ENCODE data around the gene PRRX2. TPM values are rescaled to one million over a fixed set of nuclear protein-coding genes. Genes with fewer than 3 reads are reported as not detected.
A peak's percentile ranks its signal among the peaks of the same experiment; 100 is the strongest.

PRRX2 gene
- total RNA-seq, 1 donor from 2014 or later = 112 TPM

- intact Hi-C loops (cut with DNase I) = loop anchor here (1.0 kb wide), 2 partner anchors 46 to 95 kb away; partner anchors contain the start of gene ASB6
- Histone ChIP-seq H3K27me3 (no peaks in the 10 kb centered on the region), H3K36me3 (no peaks in the 10 kb centered on the region), H3K27ac (peak overlapping the region; percentile 47 to 68), H3K4me3 (peak overlapping the region; percentile 49 to 82), H3K9me3 (no peaks in the 10 kb centered on the region), H3K4me1 (no peaks in the 10 kb centered on the region)
- peak; percentile 95 to 97 (median 97) for TF ChIP-seq CTCF (IDR thresholded peaks at IDR 0.05)
- DNase-seq (ENCODE audit: low spot score in 2 of 2) = peak in 1 of 2 donors; percentile 92
Measured at GRCh38 chr9:129737479-129738274, 72.2 kb downstream of the PRRX2 start.

- no peaks in the 10 kb centered on the region for H3K9me3 ChIP-seq
- H3K4me1 ChIP-seq = no peaks in the 10 kb centered on the region
- H3K27me3 ChIP-seq = no peaks in the 10 kb centered on the region
- no peak overlapping the region for H3K4me3 ChIP-seq
- intact Hi-C loops (cut with DNase I) = no loop called here
- no peak for TF ChIP-seq CTCF (IDR thresholded peaks at IDR 0.05)
- H3K36me3 ChIP-seq = no peaks in the 10 kb centered on the region
- H3K27ac ChIP-seq = no peak overlapping the region
- no peak for DNase-seq (ENCODE audit: low spot score in 2 of 2)
Measured at GRCh38 chr9:129739432-129739831, 74.0 kb downstream of the PRRX2 start.

- Histone ChIP-seq H3K9me3 (no peaks in the 10 kb centered on the region), H3K36me3 (no peaks in the 10 kb centered on the region), H3K4me3 (no peak overlapping the region), H3K27me3 (no peaks in the 10 kb centered on the region), H3K4me1 (no peaks in the 10 kb centered on the region), H3K27ac (no peak overlapping the region)
- no peak for DNase-seq (ENCODE audit: low spot score in 2 of 2)
- no peak for TF ChIP-seq CTCF (IDR thresholded peaks at IDR 0.05)
- intact Hi-C loops (cut with DNase I) = no loop called here
Measured at GRCh38 chr9:129740174-129740573, 74.7 kb downstream of the PRRX2 start.

GRCh38 chr9:129740666-129741464 lies 75.4 kb downstream of the PRRX2 start:
- no peak for TF ChIP-seq CTCF (IDR thresholded peaks at IDR 0.05)
- Histone ChIP-seq H3K36me3 (no peaks in the 10 kb centered on the region), H3K4me3 (no peak overlapping the region), H3K27me3 (no peaks in the 10 kb centered on the region), H3K9me3 (no peaks in the 10 kb centered on the region), H3K27ac (no peak overlapping the region), H3K4me1 (no peaks in the 10 kb centered on the region)
- DNase-seq (ENCODE audit: low spot score in 2 of 2) = no peak
- intact Hi-C loops (cut with DNase I) = no loop called here

GRCh38 chr9:129745200-129745599 lies 79.8 kb downstream of the PRRX2 start:
- no peaks in the 10 kb centered on the region for H3K27me3 ChIP-seq
- intact Hi-C loops (cut with DNase I) = no loop called here
- H3K27ac ChIP-seq = no peak overlapping the region
- no peaks in the 10 kb centered on the region for H3K9me3 ChIP-seq
- TF ChIP-seq CTCF (IDR thresholded peaks at IDR 0.05) = no peak
- no peaks in the 10 kb centered on the region for H3K36me3 ChIP-seq
- no peak for DNase-seq (ENCODE audit: low spot score in 2 of 2)
- no peaks in the 10 kb centered on the region for H3K4me1 ChIP-seq
- no peak overlapping the region for H3K4me3 ChIP-seq
